GM18526 (cell line): Measurements from ENCODE around the gene PTPRJ.

Experiments used
- POLR2A ChIP-seq: IDR thresholded peaks from 3 replicates; pipeline ENCODE4 v1.6.1; 2011; ENCODE audit not compliant: insufficient read length; ENCODE audit errors: extremely low read depth

The PTPRJ gene

DNA sequence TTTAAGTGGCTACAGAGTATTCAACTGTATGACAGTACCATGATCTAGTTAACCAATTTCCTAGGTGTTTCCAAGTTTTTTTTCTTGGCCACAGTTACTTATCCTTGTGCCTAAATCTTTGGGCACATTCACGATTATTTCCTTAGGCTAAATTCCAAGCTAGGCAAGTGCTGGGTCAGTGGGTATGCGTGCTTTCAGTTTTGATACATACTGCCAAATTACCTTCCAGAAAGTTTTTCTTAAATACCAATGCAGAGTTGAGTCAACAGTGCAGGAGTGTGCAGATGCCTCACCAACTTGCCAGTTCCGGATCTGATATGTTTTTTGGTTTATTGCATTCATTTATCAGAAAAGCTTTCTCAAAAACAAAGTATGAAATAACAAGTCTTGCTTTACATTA, 168.4 kb downstream of the PTPRJ start:
- no peak for TF ChIP-seq POLR2A

DNA sequence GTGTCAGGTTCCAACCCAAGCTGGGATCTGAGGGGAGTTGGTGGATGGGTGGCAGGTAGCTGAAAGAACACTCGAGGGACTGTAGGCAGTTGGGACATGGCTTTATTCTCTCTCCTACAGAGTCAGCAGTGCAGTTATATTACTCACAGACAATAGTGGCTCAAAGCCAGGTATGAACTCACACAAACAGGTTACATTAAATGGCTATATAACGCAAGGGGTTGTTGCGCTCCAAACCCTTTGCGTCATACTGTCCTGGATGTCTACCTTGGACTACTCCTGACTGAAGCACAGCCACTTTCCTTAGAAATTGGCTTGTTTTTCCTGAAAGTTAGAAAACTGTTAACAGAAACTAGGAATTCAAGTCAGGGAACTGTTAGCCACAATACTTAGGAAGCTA, 169.9 kb downstream of the PTPRJ start:
- TF ChIP-seq POLR2A = no peak

DNA sequence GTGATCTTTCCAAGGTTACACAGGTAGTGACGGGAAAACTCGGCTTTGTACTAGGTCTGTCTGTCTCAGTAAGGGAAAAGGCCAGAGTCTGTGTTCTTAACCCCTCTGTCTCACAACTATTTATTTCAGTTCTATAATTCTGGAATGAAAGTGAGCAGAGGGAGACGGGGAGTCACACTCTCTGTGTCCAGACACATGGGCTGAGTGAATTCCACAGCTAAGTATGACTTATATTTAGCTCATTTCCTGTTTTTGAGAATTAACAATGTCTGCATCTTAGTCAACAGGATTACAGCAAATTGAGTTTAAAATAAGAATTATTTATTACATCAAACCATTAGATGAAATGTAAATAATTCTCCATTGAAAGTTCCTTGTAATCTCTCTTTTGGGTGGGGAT, 173.8 kb downstream of the PTPRJ start:
- TF ChIP-seq POLR2A = no peak

- no peak for TF ChIP-seq POLR2A
Measured at GRCh38 chr11:48161951-48162884, 181.9 kb downstream of the PTPRJ start.

DNA sequence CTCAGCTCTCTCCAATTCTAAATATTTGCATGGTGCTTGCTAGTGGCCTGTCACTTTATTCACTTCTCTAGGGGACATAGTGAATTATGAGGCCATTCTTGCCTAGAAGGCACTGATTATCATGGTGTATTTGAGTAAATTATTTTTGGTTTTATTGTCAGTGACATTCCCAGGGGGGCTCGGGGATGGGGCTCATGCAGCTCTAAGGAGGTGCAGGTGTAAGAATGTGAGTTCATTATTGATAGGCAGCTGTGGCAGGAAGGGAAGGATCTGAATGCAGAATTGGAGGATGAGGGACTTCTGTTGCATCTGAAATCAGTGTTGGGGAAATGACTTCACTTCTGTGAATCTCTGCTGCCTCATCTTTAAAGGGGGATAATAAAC, 182.5 kb downstream of the PTPRJ start:
- TF ChIP-seq POLR2A = no peak

DNA sequence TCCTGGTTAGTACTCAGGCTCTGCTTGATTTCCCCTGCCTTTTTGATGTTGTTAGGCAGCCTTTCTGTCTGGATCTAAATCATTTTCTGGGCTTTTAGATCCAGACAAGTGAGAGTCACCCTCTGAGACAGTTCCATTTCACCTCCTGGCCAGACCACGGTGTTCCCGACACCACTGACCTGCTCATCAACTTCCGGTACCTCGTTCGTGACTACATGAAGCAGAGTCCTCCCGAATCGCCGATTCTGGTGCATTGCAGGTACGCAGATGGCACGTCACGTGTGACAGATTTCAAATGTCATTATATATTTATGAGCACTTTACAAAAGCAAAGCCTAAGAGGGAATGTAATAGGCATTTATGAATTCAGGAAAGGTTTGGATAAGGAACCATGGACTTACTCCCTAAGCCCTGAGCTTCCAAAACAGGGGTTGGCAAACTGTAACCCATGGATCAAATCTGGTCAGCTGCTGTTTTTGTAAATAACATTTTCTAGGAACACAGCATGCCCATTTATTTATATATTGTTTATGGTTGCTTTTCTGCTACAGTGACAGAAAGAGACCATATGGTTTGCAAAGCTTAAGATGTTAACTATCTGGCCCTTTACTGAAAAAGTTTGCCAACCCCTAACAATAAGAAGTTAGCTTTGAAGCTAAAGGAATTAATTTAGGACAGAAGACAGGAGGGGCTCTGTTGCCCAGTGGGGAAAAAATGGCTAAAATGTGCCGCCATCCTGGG, 183.2 kb downstream of the PTPRJ start:
- TF ChIP-seq POLR2A = no peak

DNA sequence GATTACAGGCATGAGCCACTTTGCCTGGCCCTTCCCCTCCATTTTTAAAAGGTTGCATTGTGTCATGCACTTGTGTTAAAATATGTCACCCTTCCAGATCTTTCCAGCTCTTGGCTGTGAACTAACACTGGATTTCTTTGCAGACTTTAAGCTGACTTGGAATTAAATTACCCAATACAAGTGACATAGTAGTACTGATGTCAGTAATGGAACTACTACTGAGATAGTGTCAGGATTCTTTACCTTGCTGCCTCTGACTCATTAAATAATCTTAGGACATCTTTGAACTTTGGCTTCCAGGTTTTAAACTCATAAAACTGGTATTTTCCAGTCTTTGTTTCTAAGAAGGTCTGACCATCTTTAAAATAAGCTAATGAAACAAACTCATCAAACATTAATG, 184.5 kb downstream of the PTPRJ start:
- no peak for TF ChIP-seq POLR2A

GRCh38 chr11:48165426-48165825, 185.1 kb downstream of the PTPRJ start:
- TF ChIP-seq POLR2A = no peak

- TF ChIP-seq POLR2A = no peak
Measured at GRCh38 chr11:48167380-48167779, 187.0 kb downstream of the PTPRJ start.

DNA sequence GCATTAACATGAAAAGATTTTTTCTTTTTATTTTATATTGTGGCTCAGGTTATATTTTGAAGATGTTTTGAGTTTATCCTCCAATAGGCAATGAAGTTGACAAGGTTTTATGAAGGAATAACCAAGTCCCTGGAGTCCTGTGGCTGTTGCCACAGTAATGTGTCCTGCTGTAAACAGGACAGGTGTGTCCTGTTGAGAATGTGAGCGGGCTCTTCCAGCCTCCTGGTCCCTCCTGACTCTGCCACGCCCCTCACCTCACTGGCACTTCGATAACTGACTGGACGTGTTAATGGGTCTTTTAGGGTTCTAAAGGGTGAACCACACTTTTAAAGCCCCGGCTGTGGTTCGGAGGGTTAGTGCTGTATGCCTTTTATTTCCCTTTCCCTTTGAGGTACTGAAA, 188.5 kb downstream of the PTPRJ start:
- no peak for TF ChIP-seq POLR2A

DNA sequence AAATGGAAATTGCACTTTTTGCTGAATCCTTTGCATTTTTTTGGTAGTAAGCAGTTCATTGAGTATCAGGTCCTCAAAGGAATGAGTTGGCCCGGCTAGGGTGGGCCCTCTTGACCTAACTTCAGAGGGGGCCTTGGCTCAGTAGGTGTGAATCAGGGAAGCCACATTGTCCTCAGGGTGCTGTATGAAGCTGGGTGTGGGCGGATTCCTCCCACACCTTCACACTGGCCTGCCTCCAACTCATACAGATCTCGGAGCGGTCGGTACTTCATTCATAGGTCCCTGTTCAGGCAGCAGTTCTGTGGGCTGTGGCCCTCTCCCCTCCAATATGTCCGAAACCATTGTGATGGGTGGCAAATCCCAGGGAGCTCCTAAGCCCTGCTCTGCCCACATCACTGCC, 188.9 kb downstream of the PTPRJ start:
- no peak for TF ChIP-seq POLR2A

DNA sequence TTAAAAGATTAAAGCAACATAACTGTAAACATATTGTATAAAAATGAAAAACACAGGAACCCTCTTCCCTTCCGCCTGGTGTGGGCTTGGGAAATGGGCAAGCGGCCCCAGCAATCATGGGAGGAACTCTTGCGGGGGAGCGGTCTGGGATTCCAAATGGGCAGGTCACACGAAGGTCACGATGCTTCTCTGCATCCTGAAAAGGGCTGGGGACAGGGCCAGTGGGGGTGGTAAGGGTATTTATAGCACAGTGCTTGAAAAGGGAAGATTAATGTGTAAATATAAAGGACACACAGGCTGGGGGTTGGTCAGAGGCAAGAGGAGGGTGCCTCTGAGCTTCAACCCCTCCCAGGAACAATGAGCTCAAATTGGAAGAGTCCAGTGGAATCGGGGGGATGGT, 189.4 kb downstream of the PTPRJ start:
- no peak for TF ChIP-seq POLR2A

DNA sequence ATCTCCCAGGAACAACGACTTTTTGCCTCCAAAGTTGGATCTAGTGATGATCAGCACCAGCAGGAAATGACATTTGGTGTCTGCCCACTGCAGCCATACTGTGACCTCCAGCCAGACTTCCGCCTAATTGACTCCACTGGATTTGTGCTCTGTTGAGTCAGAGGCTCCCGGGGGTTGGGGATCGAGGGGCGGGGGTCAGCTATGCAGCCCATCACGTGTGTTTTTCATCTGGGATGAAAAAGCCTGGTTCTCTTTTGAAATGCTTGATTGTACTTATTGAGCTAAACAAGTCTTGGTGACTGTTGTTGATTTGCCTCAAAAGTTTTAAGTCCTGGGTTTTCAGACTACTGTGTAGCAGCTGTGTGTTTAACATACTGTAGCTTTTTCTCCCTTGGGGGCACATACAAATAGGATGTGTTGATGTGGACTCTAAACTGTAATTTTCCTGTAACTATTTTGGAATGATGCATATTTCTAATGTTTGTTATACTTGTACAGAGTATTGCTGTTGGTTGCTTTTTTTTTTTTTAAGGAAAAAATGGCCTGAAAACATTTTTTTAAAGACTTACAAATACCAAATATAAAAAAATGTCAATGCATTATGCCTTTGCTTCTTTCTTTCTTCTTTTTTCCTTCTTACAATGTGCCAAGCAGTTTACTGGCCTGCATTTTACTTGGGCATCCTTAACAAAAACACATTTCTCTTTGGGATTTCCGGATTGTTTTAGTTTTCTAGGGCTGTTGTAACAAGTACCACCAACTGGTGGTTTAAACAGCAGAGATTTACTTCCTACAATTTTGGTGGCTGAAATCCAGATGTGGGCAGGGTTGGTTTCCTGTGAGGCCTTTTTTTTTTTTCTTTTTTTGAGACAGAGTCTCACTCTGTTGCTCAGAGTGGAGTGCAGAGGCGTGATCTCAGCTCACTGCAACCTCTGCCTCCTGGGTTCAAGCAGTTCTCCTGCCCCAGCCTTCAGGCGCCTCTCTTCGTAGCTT, 190.2 kb downstream of the PTPRJ start:
- no peak for TF ChIP-seq POLR2A

- no peak for TF ChIP-seq POLR2A
Measured at GRCh38 chr11:48172818-48173609, 192.7 kb downstream of the PTPRJ start.

- TF ChIP-seq POLR2A = no peak
Measured at GRCh38 chr11:48177661-48178060, 197.3 kb downstream of the PTPRJ start.

- TF ChIP-seq POLR2A = no peak
Measured at GRCh38 chr11:48180627-48181026, 200.3 kb downstream of the PTPRJ start.
